ENCODE data around the gene DBF4B.
"Not testable (repeated sequence)": the region's sequence is repeated elsewhere in the genome, so short reads cannot be mapped to it uniquely, and the experiment has no call there.

Gene DBF4B

DNA sequence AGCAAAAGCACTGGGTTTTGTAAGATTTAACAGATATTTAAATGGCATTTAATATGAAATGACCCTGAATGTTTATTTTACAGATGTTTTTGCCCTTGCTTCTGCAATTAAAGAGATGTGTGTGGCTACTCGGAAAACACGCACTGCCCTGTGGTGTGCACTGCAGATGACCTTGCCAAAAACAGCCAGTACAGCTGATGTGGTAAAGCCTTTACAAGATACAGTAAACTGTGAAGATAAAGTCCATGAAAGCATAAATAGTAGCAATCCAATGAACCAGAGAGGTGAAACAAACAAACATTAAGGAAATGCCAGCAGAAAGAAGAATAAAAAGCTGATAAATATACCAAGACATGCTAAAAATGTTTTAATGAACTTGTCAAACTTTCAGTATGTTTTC lies 34.6 kb upstream of the DBF4B start:
- no peak overlapping the region for H3K4me3 ChIP-seq (ENCODE audit: low read depth, low read length)
- TF ChIP-seq, protein P1, sequence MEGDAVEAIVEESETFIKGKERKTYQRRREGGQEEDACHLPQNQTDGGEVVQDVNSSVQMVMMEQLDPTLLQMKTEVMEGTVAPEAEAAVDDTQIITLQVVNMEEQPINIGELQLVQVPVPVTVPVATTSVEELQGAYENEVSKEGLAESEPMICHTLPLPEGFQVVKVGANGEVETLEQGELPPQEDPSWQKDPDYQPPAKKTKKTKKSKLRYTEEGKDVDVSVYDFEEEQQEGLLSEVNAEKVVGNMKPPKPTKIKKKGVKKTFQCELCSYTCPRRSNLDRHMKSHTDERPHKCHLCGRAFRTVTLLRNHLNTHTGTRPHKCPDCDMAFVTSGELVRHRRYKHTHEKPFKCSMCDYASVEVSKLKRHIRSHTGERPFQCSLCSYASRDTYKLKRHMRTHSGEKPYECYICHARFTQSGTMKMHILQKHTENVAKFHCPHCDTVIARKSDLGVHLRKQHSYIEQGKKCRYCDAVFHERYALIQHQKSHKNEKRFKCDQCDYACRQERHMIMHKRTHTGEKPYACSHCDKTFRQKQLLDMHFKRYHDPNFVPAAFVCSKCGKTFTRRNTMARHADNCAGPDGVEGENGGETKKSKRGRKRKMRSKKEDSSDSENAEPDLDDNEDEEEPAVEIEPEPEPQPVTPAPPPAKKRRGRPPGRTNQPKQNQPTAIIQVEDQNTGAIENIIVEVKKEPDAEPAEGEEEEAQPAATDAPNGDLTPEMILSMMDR (IDR thresholded peaks at IDR 0.05; ENCODE audit: borderline replicate concordance, insufficient read depth, low read depth, low read length) = no peak

GRCh38 chr17:44677136-44677535 lies 31.3 kb upstream of the DBF4B start:
- TF ChIP-seq, protein P1 (IDR thresholded peaks at IDR 0.05; ENCODE audit: borderline replicate concordance, insufficient read depth, low read depth, low read length) = no peak
- H3K4me3 ChIP-seq (ENCODE audit: low read depth, low read length) = no peak overlapping the region

DNA sequence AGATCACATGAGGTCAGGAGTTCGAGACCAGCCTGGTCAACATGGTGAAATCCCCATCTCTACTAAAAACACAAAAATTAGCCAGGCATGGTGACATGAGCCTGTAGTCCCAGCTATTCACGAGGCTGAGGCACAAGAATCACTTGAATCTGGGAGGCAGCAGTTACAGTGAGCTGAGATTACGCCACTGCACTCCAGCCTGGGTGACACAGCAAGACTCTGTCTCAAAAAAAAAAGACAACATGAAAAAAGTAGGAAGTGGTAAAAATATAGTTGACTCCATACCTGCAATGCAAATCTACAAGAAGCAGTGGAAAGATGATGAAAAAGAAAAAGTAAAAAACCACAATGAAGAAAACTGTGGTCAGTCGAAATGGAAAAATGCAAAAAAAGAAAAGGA lies 25.2 kb upstream of the DBF4B start:
- H3K4me3 ChIP-seq (ENCODE audit: low read depth, low read length) = not testable (repeated sequence)

DNA sequence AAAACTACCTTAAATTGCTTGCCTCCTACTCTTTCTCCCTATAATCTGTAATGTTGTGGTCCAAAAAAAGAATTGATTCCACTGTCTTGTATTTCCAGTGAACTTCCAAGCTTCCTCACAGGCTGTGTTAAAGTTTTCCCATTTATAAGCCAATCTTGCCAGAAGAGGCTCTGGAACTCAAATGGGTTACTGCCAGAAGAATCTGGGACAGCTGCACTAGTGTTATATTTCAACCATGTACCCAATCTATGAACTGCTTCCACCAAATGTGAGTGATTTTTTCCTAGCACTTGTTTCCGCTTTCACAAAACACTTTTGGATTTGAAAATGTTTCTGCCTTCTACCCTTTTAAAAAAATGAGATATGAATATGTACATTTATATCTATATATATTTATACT lies 20.7 kb upstream of the DBF4B start:
- H3K4me3 ChIP-seq (ENCODE audit: low read depth, low read length) = no peak overlapping the region
- TF ChIP-seq, protein P1 (IDR thresholded peaks at IDR 0.05; ENCODE audit: borderline replicate concordance, insufficient read depth, low read depth, low read length) = no peak

DNA sequence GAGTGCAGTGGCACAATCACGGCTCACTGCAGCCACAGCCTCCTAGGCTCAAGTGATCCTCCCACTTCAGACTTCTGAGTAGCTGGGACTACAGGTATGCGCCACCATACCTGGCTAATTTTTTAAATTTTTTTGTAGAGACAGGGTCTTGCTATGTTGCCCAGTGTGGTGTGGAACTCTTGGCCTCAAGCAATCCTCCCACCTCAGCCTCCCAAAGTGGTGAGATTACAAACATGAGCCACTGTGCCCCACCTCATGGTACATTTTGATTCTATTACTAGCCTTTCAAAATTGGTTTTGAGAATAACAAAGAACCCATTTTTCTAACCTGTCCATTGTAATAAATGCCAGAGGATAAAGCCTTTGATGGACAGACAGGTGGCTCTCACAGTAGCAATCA lies 20.3 kb upstream of the DBF4B start:
- TF ChIP-seq, protein P1 (IDR thresholded peaks at IDR 0.05; ENCODE audit: borderline replicate concordance, insufficient read depth, low read depth, low read length) = no peak
- H3K4me3 ChIP-seq (ENCODE audit: low read depth, low read length) = no peak overlapping the region

DNA sequence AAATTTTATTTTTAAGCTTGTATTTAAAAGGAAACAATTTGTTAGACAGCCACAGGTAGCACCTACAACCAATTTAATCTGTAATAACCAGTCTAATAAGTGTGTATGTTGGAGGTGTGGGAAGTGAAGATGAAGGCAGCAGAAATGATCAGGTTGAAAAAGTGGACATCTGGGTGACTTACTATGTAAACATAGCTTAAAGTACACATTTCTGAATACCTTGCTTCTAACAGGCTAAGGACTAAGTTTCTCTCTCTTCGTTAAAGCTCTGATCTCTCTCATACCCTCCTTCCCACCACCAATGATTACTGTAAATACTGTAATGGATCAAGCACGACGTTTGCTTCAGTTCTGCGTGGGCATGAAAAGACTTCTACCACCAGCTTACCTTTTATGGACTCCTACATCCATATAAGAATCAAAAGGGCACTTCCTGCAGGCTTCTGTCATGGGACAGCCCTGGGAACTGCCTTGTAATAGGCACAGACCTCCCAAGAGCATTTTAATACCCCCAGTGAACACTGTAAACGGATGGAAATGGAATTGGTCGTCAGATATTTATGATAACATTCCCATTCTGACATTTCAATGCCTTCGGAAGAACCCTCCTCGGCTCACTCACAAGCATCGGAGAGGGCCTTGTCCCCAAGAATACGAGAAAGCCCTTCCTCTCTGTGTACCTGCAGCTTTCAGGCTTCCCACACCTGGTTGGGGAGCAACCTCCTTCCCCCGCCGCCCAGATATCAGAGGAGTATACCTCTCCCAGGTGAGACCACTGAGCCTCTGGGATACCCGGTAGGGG lies 19.6 kb upstream of the DBF4B start:
- peak overlapping the region; percentile 73 for H3K4me3 ChIP-seq (ENCODE audit: low read depth, low read length)
- TF ChIP-seq, protein P1 (IDR thresholded peaks at IDR 0.05; ENCODE audit: borderline replicate concordance, insufficient read depth, low read depth, low read length) = no peak

- H3K4me3 ChIP-seq (ENCODE audit: low read depth, low read length) = peak within 1 kb of the TSS; percentile 73
- TF ChIP-seq, protein P1 (IDR thresholded peaks at IDR 0.05; ENCODE audit: borderline replicate concordance, insufficient read depth, low read depth, low read length) = no peak
These were observed 18.8 kb upstream of the DBF4B start, which contains the start of gene CCDC43 for GRCh38 chr17:44689477-44690217. Gene CCDC43, minus strand, starts transcription at chr17:44689776. Its CDS starts 23 bp downstream, at chr17:44689753.
